ENCODE data around the gene CNNM1.

Gene CNNM1

GRCh38 chr10:99330347-99330924 lies 1.3 kb downstream of the CNNM1 start:
- no peak for DNase-seq
- in situ Hi-C loops (cut with HindIII; ENCODE audit: low pct_ligation_motif_present, low pct_unique_long_range_greater_than_20kb, low sequenced_read_pairs) = no loop called here

GRCh38 chr10:99331207-99331803 lies 2.1 kb downstream of the CNNM1 start:
- in situ Hi-C loops (cut with HindIII; ENCODE audit: low pct_ligation_motif_present, low pct_unique_long_range_greater_than_20kb, low sequenced_read_pairs) = no loop called here
- peak; percentile 30 for DNase-seq

GRCh38 chr10:99337311-99337811 lies 8.2 kb downstream of the CNNM1 start:
- in situ Hi-C loops (cut with HindIII; ENCODE audit: low pct_ligation_motif_present, low pct_unique_long_range_greater_than_20kb, low sequenced_read_pairs) = no loop called here
- DNase-seq = peak; percentile 80

- in situ Hi-C loops (cut with HindIII; ENCODE audit: low pct_ligation_motif_present, low pct_unique_long_range_greater_than_20kb, low sequenced_read_pairs) = no loop called here
- no peak for DNase-seq
Observed at GRCh38 chr10:99337901-99338300, 8.7 kb downstream of the CNNM1 start.

GRCh38 chr10:99339077-99339476 lies 9.9 kb downstream of the CNNM1 start:
- peak; percentile 74 for DNase-seq
- in situ Hi-C loops (cut with HindIII; ENCODE audit: low pct_ligation_motif_present, low pct_unique_long_range_greater_than_20kb, low sequenced_read_pairs) = no loop called here

GRCh38 chr10:99339563-99340047 lies 10.4 kb downstream of the CNNM1 start:
- in situ Hi-C loops (cut with HindIII; ENCODE audit: low pct_ligation_motif_present, low pct_unique_long_range_greater_than_20kb, low sequenced_read_pairs) = no loop called here
- no peak for DNase-seq

- in situ Hi-C loops (cut with HindIII; ENCODE audit: low pct_ligation_motif_present, low pct_unique_long_range_greater_than_20kb, low sequenced_read_pairs) = no loop called here
Observed at GRCh38 chr10:99340650-99341049, 11.5 kb downstream of the CNNM1 start.

GRCh38 chr10:99341248-99341647 lies 12.1 kb downstream of the CNNM1 start:
- in situ Hi-C loops (cut with HindIII; ENCODE audit: low pct_ligation_motif_present, low pct_unique_long_range_greater_than_20kb, low sequenced_read_pairs) = no loop called here
- DNase-seq = no peak

More at GRCh38 chr10:99340650-99341049, 11.5 kb downstream of the CNNM1 start:
- DNase-seq = no peak

- peak; percentile 72 for DNase-seq
- in situ Hi-C loops (cut with HindIII; ENCODE audit: low pct_ligation_motif_present, low pct_unique_long_range_greater_than_20kb, low sequenced_read_pairs) = no loop called here
Observed at GRCh38 chr10:99341860-99342490, 12.8 kb downstream of the CNNM1 start.

GRCh38 chr10:99343262-99343661 lies 14.1 kb downstream of the CNNM1 start:
- DNase-seq = no peak
- in situ Hi-C loops (cut with HindIII; ENCODE audit: low pct_ligation_motif_present, low pct_unique_long_range_greater_than_20kb, low sequenced_read_pairs) = no loop called here

GRCh38 chr10:99344715-99345114 lies 15.6 kb downstream of the CNNM1 start:
- no peak for DNase-seq
- in situ Hi-C loops (cut with HindIII; ENCODE audit: low pct_ligation_motif_present, low pct_unique_long_range_greater_than_20kb, low sequenced_read_pairs) = no loop called here

- in situ Hi-C loops (cut with HindIII; ENCODE audit: low pct_ligation_motif_present, low pct_unique_long_range_greater_than_20kb, low sequenced_read_pairs) = no loop called here
- DNase-seq = peak; percentile 45
Observed at GRCh38 chr10:99345350-99345749, 16.2 kb downstream of the CNNM1 start.

- peak; percentile 60 for DNase-seq
- in situ Hi-C loops (cut with HindIII; ENCODE audit: low pct_ligation_motif_present, low pct_unique_long_range_greater_than_20kb, low sequenced_read_pairs) = no loop called here
Observed at GRCh38 chr10:99346247-99346646, 17.1 kb downstream of the CNNM1 start.

- in situ Hi-C loops (cut with HindIII; ENCODE audit: low pct_ligation_motif_present, low pct_unique_long_range_greater_than_20kb, low sequenced_read_pairs) = no loop called here
- DNase-seq = no peak
Observed at GRCh38 chr10:99347672-99348071, 18.5 kb downstream of the CNNM1 start.

- in situ Hi-C loops (cut with HindIII; ENCODE audit: low pct_ligation_motif_present, low pct_unique_long_range_greater_than_20kb, low sequenced_read_pairs) = no loop called here
- no peak for DNase-seq
Observed at GRCh38 chr10:99353182-99353581, 24.0 kb downstream of the CNNM1 start.

- in situ Hi-C loops (cut with HindIII; ENCODE audit: low pct_ligation_motif_present, low pct_unique_long_range_greater_than_20kb, low sequenced_read_pairs) = no loop called here
- no peak for DNase-seq
Observed at GRCh38 chr10:99357691-99358090, 28.5 kb downstream of the CNNM1 start.

GRCh38 chr10:99358101-99358500 lies 28.9 kb downstream of the CNNM1 start:
- in situ Hi-C loops (cut with HindIII; ENCODE audit: low pct_ligation_motif_present, low pct_unique_long_range_greater_than_20kb, low sequenced_read_pairs) = no loop called here
- DNase-seq = no peak

- in situ Hi-C loops (cut with HindIII; ENCODE audit: low pct_ligation_motif_present, low pct_unique_long_range_greater_than_20kb, low sequenced_read_pairs) = no loop called here
Observed at GRCh38 chr10:99360934-99361333, 31.8 kb downstream of the CNNM1 start.

GRCh38 chr10:99364125-99364524 lies 35.0 kb downstream of the CNNM1 start:
- DNase-seq = no peak
- in situ Hi-C loops (cut with HindIII; ENCODE audit: low pct_ligation_motif_present, low pct_unique_long_range_greater_than_20kb, low sequenced_read_pairs) = no loop called here

More at GRCh38 chr10:99360934-99361333, 31.8 kb downstream of the CNNM1 start:
- DNase-seq = no peak

- in situ Hi-C loops (cut with HindIII; ENCODE audit: low pct_ligation_motif_present, low pct_unique_long_range_greater_than_20kb, low sequenced_read_pairs) = no loop called here
- no peak for DNase-seq
Observed at GRCh38 chr10:99365311-99365710, 36.2 kb downstream of the CNNM1 start.

All from ACHN (cell line).